Neural progenitor cell (in vitro differentiated cells): ENCODE data around the gene EYS.

ENCODE experiments used
- EZH2 ChIP-seq: fragments of 200-600 bp; sonication (generic); IDR thresholded peaks from 2 replicates; pipeline ENCODE4 v1.6.1; 2017; ENCODE audit warnings: antibody characterized with exemption, mild to moderate bottlenecking, moderate library complexity
- EZH2phosphoT487 ChIP-seq: fragments of 200-600 bp; sonication (generic); IDR thresholded peaks from 2 replicates; pipeline ENCODE4 v1.6.1; 2017; ENCODE audit warnings: antibody characterized with exemption
- TF ChIP-seq, protein P1 (sequence below): fragments of 200-600 bp; sonication (generic); IDR thresholded peaks from 2 replicates; pipeline ENCODE4 v1.5.1; 2017; ENCODE audit warnings: antibody characterized with exemption, mild to moderate bottlenecking

- TF ChIP-seq EZH2: no peak
- no peak for TF ChIP-seq EZH2phosphoT487
- TF ChIP-seq, protein P1, sequence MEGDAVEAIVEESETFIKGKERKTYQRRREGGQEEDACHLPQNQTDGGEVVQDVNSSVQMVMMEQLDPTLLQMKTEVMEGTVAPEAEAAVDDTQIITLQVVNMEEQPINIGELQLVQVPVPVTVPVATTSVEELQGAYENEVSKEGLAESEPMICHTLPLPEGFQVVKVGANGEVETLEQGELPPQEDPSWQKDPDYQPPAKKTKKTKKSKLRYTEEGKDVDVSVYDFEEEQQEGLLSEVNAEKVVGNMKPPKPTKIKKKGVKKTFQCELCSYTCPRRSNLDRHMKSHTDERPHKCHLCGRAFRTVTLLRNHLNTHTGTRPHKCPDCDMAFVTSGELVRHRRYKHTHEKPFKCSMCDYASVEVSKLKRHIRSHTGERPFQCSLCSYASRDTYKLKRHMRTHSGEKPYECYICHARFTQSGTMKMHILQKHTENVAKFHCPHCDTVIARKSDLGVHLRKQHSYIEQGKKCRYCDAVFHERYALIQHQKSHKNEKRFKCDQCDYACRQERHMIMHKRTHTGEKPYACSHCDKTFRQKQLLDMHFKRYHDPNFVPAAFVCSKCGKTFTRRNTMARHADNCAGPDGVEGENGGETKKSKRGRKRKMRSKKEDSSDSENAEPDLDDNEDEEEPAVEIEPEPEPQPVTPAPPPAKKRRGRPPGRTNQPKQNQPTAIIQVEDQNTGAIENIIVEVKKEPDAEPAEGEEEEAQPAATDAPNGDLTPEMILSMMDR: no peak
Observed at GRCh38 chr6:64489763-64490162, 1217.3 kb downstream of the EYS start.
